Spinal cord (tissue), 10 donors: ENCODE data around the gene KRTAP20-1. TPM values are rescaled to one million over a fixed set of nuclear protein-coding genes. Genes with fewer than 3 reads are reported as not detected.

ENCODE experiments used
- DNase-seq, 6 donors: peaks; one replicate each; pipeline versions ENCODE4 v3.0.0 to v3.0.0-alpha.2; 2013 to 2015; ENCODE audit warnings: low spot score in 6 of 6, low read depth in 4 of 6
- H3K27ac ChIP-seq: one replicate; pipeline ENCODE4 v1.5.1; 2013; ENCODE audit warnings: low read depth, low read length, control low read depth
- H3K27me3 ChIP-seq: one replicate; pipeline ENCODE4 v1.6.1; 2013; ENCODE audit warnings: low read length; ENCODE audit not compliant: control insufficient read depth, insufficient read depth
- H3K36me3 ChIP-seq: one replicate; pipeline ENCODE4 v1.6.1; 2013; ENCODE audit warnings: low read length; ENCODE audit not compliant: control insufficient read depth, insufficient read depth
- H3K4me1 ChIP-seq: one replicate; pipeline ENCODE4 v1.6.1; 2013; ENCODE audit warnings: low read length; ENCODE audit not compliant: control insufficient read depth, insufficient read depth
- H3K4me3 ChIP-seq: one replicate; pipeline ENCODE4 v1.5.1; 2013; ENCODE audit warnings: low read depth, low read length, control low read depth
- H3K9me3 ChIP-seq: one replicate; pipeline ENCODE4 v1.6.1; 2013; ENCODE audit warnings: low read length; ENCODE audit not compliant: control insufficient read depth, insufficient read depth
- WGBS: methylation state at CpG from one replicate; pipeline ENCODE4 v1.1.5; 2013; ENCODE audit warnings: missing lambda C conversion rate; ENCODE audit not compliant: insufficient coverage; 5-methylcytosine and 5-hydroxymethylcytosine counted together
- polyA plus RNA-seq, 2 donors: library from polyadenylated mRNA; unstranded; fragments of 120-200 nt; gene quantifications; one replicate each; pipeline ENCODE4 v1.2.1, GENCODE V29; 2013; ENCODE audit not compliant: insufficient read length in 2 of 2
- total RNA-seq, 2 donors: library from RNA; depleted of rRNA in 1 of 2; stranded (reverse); fragments of 120-200 nt in 1 of 2; fragments of >200 nt in 1 of 2; gene quantifications; one replicate each; pipeline versions ENCODE4 v1.2.3 to v1.2.4, GENCODE V29; 2013 to 2014
- donor health status: healthy.

The KRTAP20-1 gene
- total and polyA plus RNA-seq, 4 donors: not detected

GRCh38 chr21:30605968-30606367 lies 10.3 kb upstream of the KRTAP20-1 start:
- H3K4me3 ChIP-seq: no peak overlapping the region
- H3K9me3 ChIP-seq: no peaks in the 10 kb centered on the region
- no peaks in the 10 kb centered on the region for H3K4me1 ChIP-seq
- no peaks in the 10 kb centered on the region for H3K27me3 ChIP-seq
- H3K27ac ChIP-seq: no peak overlapping the region
- H3K36me3 ChIP-seq: no peaks in the 10 kb centered on the region
- WGBS: 100% methylated on average over 2 of the region's 2 CpGs
- DNase-seq: no peak

- Histone ChIP-seq H3K36me3 (no peaks in the 10 kb centered on the region), H3K27me3 (no peaks in the 10 kb centered on the region), H3K27ac (no peak overlapping the region), H3K4me1 (no peaks in the 10 kb centered on the region), H3K4me3 (no peak overlapping the region), H3K9me3 (no peaks in the 10 kb centered on the region)
- no peak for DNase-seq
- WGBS: 71% methylated on average over 1 of the region's 2 CpGs
These were observed 4.1 kb upstream of the KRTAP20-1 start for GRCh38 chr21:30612132-30612531.

- 90% methylated on average over 2 of the region's 2 CpGs for WGBS
- no peaks in the 10 kb centered on the region for H3K36me3 ChIP-seq
- DNase-seq: no peak
- H3K4me1 ChIP-seq: no peaks in the 10 kb centered on the region
- no peak within 1 kb of the TSS for H3K4me3 ChIP-seq
- no peaks in the 10 kb centered on the region for H3K9me3 ChIP-seq
- H3K27ac ChIP-seq: no peak within 1 kb of the TSS
- H3K27me3 ChIP-seq: no peaks in the 10 kb centered on the region
These were observed 2.4 kb upstream of the KRTAP20-1 start, which contains the start of gene KRTAP6-1 for GRCh38 chr21:30613836-30614235. Gene KRTAP6-1, minus strand, starts transcription at chr21:30613930. Its CDS starts 26 bp downstream, at chr21:30613904.

GRCh38 chr21:30615199-30615598 lies 1.0 kb upstream of the KRTAP20-1 start:
- no peak for DNase-seq
- no peaks in the 10 kb centered on the region for H3K4me1 ChIP-seq
- H3K36me3 ChIP-seq: no peaks in the 10 kb centered on the region
- no peak overlapping the region for H3K27ac ChIP-seq
- no peak overlapping the region for H3K4me3 ChIP-seq
- no peaks in the 10 kb centered on the region for H3K9me3 ChIP-seq
- H3K27me3 ChIP-seq: no peaks in the 10 kb centered on the region

- Histone ChIP-seq H3K9me3 (no peaks in the 10 kb centered on the region), H3K4me3 (no peak overlapping the region), H3K4me1 (no peaks in the 10 kb centered on the region), H3K36me3 (no peaks in the 10 kb centered on the region), H3K27ac (no peak overlapping the region), H3K27me3 (no peaks in the 10 kb centered on the region)
- no peak for DNase-seq
These were observed 3.9 kb downstream of the KRTAP20-1 start for GRCh38 chr21:30620080-30620479.

- no peaks in the 10 kb centered on the region for H3K9me3 ChIP-seq
These were observed 4.3 kb downstream of the KRTAP20-1 start, which contains the start of gene KRTAP20-4 for GRCh38 chr21:30620522-30620921. Gene KRTAP20-4, plus strand, starts transcription at chr21:30620627.

GRCh38 chr21:30623362-30623761 lies 7.1 kb downstream of the KRTAP20-1 start:
- Histone ChIP-seq H3K4me3 (no peak overlapping the region), H3K27me3 (no peaks in the 10 kb centered on the region), H3K4me1 (no peaks in the 10 kb centered on the region), H3K9me3 (no peaks in the 10 kb centered on the region), H3K27ac (no peak overlapping the region), H3K36me3 (no peaks in the 10 kb centered on the region)
- WGBS: 91% methylated on average over 3 of the region's 3 CpGs
- no peak for DNase-seq

More at GRCh38 chr21:30620522-30620921, 4.3 kb downstream of the KRTAP20-1 start, which contains the start of gene KRTAP20-4:
- H3K27ac ChIP-seq: no peak within 1 kb of the TSS
- WGBS: no CpG with 5 or more reads among the region's 3 CpGs
- DNase-seq: no peak
- H3K4me1 ChIP-seq: no peaks in the 10 kb centered on the region
- H3K4me3 ChIP-seq: no peak within 1 kb of the TSS
- no peaks in the 10 kb centered on the region for H3K27me3 ChIP-seq
- H3K36me3 ChIP-seq: no peaks in the 10 kb centered on the region

GRCh38 chr21:30625449-30626165 lies 9.4 kb downstream of the KRTAP20-1 start:
- H3K27ac ChIP-seq: no peak overlapping the region
- H3K4me3 ChIP-seq: no peak overlapping the region
- no peaks in the 10 kb centered on the region for H3K36me3 ChIP-seq
- H3K9me3 ChIP-seq: no peaks in the 10 kb centered on the region
- H3K4me1 ChIP-seq: no peaks in the 10 kb centered on the region
- WGBS: 77% methylated on average over 2 of the region's 4 CpGs
- no peaks in the 10 kb centered on the region for H3K27me3 ChIP-seq
- DNase-seq: no peak

- Histone ChIP-seq H3K4me3 (no peak overlapping the region), H3K27ac (no peak overlapping the region), H3K9me3 (no peaks in the 10 kb centered on the region), H3K36me3 (no peaks in the 10 kb centered on the region), H3K4me1 (no peaks in the 10 kb centered on the region), H3K27me3 (no peaks in the 10 kb centered on the region)
- DNase-seq: no peak
- WGBS: no CpG with 5 or more reads among the region's 4 CpGs
These were observed 11.9 kb downstream of the KRTAP20-1 start for GRCh38 chr21:30628109-30628508.

- H3K9me3 ChIP-seq: no peaks in the 10 kb centered on the region
- H3K4me1 ChIP-seq: no peaks in the 10 kb centered on the region
- H3K27ac ChIP-seq: no peak overlapping the region
- H3K36me3 ChIP-seq: no peaks in the 10 kb centered on the region
- WGBS: 78% methylated on average over 1 of the region's 1 CpG
- no peaks in the 10 kb centered on the region for H3K27me3 ChIP-seq
- no peak overlapping the region for H3K4me3 ChIP-seq
- no peak for DNase-seq
These were observed 13.0 kb downstream of the KRTAP20-1 start for GRCh38 chr21:30629200-30629599.
